ENCODE measurements around the gene MPDU1.
A peak's percentile ranks its signal among the peaks of the same experiment; 100 is the strongest.

The MPDU1 gene

DNA sequence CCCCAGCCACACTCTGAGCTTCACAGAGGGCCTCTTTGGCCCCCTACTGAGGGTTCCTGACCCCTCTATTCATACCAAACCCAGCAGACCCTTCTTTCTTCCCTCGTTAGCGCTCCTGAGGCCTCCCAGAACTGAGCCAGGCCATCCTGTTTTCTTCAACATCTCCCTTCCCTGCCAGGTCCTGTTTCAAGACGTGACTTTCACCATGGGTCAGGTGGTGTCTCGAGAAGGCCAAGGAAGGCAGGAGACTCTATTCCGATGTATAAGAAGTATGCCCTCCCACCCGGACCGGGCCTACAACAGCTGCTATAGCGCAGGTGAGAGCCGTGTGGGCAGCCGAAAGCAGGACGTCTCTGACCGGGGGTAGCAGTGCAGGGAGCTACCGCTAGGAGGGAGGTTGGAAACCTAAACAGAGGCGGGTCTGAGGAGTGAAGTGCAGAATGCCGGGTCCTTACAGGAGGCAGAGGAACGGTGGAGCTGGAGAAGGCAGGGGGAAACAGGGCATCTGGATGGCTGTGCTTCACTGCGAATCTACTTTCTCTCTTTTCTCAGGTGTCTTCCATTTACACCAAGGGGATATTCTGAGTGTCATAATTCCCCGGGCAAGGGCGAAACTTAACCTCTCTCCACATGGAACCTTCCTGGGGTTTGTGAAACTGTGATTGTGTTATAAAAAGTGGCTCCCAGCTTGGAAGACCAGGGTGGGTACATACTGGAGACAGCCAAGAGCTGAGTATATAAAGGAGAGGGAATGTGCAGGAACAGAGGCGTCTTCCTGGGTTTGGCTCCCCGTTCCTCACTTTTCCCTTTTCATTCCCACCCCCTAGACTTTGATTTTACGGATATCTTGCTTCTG lies 23.3 kb upstream of the MPDU1 start:
- DNase-seq (ENCODE audit: extremely low read depth in 1 of 2, low read depth in 1 of 2) = no peak

DNA sequence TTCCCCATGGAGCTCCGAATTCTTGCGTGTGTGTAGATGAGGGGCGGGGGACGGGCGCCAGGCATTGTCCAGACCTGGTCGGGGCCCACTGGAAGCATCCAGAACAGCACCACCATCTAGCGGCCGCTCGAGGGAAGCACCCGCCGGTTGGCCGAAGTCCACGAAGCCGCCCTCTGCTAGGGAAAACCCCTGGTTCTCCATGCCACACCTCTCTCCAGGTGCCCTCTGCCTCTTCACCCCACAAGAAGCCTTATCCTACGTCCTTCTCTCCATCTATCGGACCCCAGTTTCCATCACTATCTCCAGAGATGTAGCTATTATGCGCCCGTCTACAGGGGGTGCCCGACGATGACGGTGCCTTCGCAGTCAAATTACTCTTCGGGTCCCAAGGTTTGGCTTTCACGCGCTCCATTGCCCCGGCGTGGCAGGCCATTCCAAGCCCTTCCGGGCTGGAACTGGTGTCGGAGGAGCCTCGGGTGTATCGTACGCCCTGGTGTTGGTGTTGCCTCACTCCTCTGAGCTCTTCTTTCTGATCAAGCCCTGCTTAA lies 22.6 kb upstream of the MPDU1 start:
- DNase-seq (ENCODE audit: extremely low read depth in 1 of 2, low read depth in 1 of 2) = peak; percentile 70 to 82

DNA sequence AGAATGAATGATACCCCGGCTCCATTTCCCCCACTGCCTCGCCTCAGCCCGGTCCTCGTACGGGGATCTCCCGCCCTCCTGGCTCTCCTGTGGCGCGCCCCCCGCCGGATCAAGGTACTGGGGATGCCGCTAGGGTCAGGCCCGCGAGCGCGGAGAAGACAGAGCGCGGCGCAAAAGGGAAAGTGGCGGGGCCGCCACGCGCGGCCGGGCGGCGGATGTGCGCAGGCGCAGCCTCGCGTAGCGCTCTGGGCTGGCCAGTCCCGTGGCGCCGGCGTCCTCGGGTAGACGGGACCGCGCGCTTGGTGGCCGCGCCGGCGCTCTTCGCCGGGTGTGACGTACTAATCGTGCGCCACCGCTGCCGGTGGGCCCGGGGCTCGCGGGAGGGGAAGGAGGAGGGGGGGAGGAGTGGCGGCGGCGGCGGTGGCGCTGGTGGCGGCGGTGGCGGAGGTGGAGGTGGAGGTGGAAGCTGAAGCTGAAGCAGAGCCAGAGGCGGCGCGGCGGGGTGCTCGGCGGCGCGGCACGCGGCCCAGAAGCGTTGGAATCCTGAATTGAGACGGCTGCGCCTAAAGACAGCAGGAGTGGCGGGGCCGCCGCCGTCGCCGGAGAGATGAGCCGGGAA lies 22.0 kb upstream of the MPDU1 start, which contains the start of gene SENP3:
Gene SENP3 (plus strand): TSS at position 331 of the 619 bp plus-strand sequence. CDS start 1,158 bp downstream, outside the sequence.
- DNase-seq (ENCODE audit: extremely low read depth in 1 of 2, low read depth in 1 of 2) = peak; percentile 82 to 88

DNA sequence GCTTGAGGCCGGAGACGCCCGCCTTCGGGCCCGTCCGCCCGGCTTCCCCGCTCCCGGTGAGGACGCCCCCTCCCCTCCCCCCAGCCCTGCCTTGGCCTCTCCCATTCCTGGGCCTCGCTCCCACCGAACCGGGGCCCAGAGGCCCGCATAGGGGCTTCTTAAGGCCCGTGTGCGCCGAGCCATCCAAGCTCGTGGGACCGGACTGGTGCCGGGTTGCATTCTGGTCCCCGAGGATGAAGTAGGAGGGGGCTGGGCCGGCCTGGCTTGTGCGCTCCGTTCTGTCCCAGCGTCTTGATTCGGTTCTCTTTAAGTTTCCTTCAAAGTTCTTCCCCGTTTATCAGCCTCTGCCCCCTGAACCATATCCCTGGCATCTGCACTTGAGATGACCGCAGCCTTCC lies 21.4 kb upstream of the MPDU1 start:
- no peak for DNase-seq (ENCODE audit: extremely low read depth in 1 of 2, low read depth in 1 of 2)

DNA sequence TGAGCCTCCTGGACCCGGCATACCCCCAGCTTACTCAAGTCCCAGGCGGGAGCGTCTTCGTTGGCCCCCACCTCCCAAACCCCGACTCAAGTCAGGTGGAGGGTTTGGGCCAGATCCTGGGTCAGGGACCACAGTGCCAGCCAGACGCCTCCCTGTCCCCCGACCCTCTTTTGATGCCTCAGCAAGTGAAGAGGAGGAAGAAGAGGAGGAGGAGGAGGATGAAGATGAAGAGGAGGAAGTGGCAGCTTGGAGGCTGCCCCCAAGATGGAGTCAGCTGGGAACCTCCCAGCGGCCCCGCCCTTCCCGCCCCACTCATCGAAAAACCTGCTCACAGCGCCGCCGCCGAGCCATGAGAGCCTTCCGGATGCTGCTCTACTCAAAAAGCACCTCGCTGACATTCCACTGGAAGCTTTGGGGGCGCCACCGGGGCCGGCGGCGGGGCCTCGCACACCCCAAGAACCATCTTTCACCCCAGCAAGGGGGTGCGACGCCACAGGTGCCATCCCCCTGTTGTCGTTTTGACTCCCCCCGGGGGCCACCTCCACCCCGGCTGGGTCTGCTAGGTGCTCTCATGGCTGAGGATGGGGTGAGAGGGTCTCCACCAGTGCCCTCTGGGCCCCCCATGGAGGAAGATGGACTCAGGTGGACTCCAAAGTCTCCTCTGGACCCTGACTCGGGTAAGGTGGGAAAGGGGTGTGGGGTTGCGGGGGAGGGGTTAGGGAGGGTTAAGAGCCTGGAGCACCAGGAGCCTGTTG lies 20.4 kb upstream of the MPDU1 start:
- no peak for DNase-seq (ENCODE audit: extremely low read depth in 1 of 2, low read depth in 1 of 2)

DNA sequence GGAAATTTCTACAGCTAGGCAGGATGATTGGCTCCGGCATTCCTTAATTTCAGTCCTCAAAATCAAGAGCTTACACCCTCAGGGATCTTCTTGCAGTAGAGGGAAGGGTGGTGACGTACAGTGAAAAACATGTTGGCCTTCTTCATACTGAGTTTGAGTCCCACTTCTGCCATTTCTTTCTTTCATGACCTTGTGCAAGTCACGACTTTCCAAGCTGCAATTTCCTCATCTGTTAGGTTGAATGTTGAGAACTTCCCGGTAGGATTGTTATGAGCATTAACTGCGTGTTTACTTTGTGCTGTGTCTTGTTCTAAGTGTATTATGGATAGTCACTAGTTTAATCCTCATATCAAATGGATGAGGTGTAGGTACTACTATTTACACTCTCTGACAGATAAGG lies 14.1 kb upstream of the MPDU1 start:
- no peak for DNase-seq (ENCODE audit: extremely low read depth in 1 of 2, low read depth in 1 of 2)

DNA sequence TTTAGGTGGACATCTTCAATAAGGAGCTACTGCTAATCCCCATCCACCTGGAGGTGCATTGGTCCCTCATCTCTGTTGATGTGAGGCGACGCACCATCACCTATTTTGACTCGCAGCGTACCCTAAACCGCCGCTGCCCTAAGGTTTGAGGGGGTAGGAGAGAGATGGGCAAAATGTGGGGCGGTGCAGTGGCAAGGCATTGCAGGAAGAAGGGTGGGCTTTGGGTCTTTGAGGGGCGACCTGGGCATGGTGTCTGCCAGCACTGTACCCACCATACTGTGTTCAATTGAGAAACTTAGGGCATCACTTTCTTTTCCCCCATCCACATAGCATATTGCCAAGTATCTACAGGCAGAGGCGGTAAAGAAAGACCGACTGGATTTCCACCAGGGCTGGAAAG lies 13.3 kb upstream of the MPDU1 start:
- DNase-seq (ENCODE audit: extremely low read depth in 1 of 2, low read depth in 1 of 2) = no peak

DNA sequence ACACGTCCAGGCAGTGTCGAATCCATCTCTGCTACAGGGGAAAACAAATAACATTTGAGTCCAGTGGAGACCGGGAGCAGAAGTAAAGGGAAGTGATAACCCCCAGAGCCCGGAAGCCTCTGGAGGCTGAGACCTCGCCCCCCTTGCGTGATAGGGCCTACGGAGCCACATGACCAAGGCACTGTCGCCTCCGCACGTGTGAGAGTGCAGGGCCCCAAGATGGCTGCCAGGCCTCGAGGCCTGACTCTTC lies 11.4 kb upstream of the MPDU1 start:
- peak in 1 of 2 donors; percentile 99 for DNase-seq (ENCODE audit: extremely low read depth in 1 of 2, low read depth in 1 of 2)

DNA sequence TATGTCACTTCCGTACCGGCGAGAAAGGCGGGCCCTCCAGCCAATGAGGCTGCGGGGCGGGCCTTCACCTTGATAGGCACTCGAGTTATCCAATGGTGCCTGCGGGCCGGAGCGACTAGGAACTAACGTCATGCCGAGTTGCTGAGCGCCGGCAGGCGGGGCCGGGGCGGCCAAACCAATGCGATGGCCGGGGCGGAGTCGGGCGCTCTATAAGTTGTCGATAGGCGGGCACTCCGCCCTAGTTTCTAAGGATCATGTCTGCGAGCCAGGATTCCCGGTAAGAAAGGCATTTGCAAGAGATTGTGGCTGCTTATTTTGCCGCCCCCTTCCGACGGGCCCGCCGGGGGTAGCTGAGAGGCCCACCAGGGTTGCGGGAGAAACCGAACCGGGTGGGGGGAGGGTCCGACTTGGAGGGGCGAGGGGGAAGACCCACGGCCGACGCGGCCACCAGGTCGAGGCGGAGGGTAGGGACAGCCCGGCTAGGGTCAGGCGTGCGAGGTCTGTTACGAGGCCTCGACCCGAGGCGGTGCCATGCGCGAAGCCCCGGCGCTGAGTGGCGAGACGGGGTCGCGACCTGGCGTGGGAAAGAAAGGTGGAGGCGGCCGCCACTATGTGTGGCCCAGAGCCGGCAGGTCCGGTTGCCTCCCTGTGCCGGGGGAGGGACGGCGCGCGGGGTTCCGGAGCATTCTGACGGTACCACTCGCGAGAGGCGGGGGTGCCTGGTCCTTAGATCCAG lies 10.9 kb upstream of the MPDU1 start:
- peak in 1 of 2 donors; percentile 99 for DNase-seq (ENCODE audit: extremely low read depth in 1 of 2, low read depth in 1 of 2)

DNA sequence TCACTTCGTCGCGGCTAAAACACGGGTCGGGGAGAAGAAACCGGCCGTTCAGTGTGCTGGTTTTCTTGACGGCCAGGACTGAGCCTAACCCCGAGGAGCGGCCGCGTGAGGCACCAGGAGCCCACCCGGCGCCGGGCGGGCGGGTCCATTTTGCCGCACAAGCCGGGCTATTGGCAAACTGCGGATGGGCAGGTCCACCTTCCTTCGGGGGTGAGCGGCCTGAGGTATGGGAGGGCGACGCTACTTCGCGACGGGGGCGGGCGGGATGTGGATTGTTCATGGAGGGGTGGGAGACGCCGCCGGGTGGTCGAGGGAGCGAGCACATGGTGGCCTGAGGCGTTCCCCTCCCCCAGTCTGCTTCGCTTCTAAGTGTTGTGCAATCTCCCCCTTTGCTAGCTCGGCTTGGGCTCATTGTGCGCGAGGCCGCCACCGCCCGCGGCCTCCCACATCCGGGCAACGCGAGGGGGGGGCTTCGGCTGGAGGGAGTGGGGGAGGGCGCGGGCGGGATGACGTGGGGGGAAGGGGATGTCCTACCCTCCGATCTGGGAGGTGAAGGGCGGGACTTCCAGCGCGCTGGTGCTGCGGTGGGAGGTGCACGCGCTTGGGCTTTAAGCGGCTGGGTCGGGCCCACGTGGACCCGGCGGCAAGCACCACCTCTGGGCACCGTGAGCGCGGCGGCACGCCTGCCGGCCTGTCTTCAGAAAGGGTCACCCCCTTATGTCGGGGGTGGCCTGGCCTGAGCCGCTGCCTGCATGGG lies 10.2 kb upstream of the MPDU1 start:
- peak; percentile 80 to 84 for DNase-seq (ENCODE audit: extremely low read depth in 1 of 2, low read depth in 1 of 2)

DNA sequence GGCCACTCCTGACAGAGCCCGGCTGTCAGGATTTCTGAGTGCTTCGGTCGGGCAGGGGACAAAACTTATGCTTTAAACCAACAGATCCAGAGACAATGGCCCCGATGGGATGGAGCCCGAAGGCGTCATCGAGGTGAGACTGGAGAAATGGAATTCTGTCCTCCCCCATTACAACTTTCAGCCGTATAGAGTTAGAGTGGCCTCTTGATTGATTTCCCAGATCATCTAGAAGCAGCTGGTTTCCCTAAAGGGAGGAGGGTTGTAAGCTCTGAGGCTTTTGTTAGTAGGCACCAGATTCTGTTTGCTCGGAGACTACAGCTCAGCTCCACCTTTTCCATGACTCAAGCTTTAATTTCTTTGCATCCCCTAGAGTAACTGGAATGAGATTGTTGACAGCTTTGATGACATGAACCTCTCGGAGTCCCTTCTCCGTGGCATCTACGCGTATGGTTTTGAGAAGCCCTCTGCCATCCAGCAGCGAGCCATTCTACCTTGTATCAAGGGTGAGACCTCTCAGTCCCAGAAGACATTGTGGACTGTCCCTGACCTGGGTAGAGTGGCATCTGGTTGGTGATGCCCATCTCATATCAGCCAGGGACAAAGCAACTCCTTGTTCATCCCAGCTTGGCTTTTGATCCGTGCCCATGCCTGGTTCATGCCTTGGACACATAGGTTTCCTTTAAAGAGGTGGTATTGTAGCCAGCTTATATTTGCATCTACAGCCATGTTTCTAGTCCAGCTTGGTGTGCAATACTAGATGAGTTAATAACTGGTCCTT lies 9.3 kb upstream of the MPDU1 start:
- no peak for DNase-seq (ENCODE audit: extremely low read depth in 1 of 2, low read depth in 1 of 2)

DNA sequence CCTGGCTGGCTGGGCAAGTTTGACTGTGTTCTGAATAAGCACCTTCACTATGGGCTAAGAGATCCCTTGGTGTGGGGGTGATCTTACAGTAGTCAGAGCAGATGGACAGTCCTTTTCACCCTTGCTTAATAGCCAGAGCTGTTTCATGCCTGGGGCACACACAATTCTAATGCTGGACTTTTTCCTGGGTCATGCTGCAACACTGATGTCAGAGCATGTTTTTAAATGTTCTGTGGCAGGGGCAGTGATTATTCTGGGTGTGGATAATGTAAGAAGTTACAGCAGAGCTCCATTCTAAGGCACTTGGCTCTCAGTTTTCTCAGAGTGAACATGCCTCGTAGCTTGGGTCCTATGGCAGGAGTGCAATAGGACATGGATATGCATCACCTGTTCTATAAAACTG lies 8.2 kb upstream of the MPDU1 start:
- DNase-seq (ENCODE audit: extremely low read depth in 1 of 2, low read depth in 1 of 2) = no peak

DNA sequence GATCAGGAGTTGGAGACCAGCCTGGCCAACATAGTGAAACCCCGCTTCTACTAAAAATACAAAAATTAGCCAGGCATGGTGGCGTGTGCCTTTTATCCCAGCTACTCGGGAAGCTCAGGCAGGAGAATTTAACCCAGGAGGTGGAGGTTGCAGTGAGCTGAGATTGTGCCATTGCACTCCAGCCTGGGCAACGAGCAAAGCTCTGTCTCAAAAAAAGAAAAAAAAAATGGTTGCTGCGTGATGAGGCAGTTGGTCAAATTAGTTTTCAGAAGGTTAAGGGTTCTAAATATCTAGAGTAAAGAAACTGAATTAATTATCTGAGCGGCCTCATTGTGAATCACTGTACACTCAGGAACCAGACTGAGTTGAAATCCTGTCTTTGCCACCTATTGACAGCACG lies 7.7 kb upstream of the MPDU1 start:
- DNase-seq (ENCODE audit: extremely low read depth in 1 of 2, low read depth in 1 of 2) = no peak

DNA sequence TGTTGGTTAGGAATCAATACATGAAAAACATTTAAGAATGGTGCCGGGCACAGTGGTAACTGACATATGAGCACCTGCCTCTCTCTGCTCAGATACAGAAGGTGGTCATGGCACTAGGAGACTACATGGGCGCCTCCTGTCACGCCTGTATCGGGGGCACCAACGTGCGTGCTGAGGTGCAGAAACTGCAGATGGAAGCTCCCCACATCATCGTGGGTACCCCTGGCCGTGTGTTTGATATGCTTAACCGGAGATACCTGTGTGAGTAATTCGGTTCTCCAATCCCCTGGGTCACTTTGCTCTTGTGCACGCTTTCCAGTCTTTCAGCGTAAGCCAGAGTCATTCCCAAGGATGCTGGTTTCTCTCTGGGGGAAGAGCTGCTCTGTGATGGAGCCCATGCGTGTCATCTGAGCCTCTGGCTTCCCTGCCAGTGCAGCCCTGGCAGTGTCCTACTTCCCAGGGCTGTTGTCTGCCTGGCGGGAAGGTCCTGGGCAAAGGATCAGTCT lies 7.2 kb upstream of the MPDU1 start:
- no peak for DNase-seq (ENCODE audit: extremely low read depth in 1 of 2, low read depth in 1 of 2)

DNA sequence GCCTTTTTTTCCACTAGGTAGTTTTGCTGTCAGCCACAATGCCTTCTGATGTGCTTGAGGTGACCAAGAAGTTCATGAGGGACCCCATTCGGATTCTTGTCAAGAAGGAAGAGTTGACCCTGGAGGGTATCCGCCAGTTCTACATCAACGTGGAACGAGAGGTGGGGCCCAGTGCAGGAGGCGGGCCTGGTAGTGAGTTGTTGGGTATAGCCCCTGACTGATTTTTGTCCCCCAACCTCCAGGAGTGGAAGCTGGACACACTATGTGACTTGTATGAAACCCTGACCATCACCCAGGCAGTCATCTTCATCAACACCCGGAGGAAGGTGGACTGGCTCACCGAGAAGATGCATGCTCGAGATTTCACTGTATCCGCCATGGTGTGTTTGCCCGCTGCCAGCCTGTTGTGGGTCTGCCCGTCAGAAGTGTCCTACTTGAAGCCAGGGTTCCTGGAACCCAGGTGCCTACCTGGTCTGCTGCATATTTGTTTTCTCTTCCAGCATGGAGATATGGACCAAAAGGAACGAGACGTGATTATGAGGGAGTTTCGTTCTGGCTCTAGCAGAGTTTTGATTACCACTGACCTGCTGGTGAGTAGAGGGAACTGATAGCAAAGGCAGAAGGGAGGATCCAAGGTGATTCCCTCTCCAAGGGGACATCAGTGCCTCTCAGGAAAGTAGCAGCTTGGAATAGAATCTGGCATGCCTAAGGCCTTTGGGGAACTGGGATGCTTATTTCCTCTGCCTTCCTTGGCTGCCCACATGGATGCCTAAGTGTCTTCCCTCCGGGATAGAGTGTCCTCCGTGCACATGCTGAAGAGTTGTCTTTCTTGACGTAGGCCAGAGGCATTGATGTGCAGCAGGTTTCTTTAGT lies 6.1 kb upstream of the MPDU1 start:
- no peak for DNase-seq (ENCODE audit: extremely low read depth in 1 of 2, low read depth in 1 of 2)

DNA sequence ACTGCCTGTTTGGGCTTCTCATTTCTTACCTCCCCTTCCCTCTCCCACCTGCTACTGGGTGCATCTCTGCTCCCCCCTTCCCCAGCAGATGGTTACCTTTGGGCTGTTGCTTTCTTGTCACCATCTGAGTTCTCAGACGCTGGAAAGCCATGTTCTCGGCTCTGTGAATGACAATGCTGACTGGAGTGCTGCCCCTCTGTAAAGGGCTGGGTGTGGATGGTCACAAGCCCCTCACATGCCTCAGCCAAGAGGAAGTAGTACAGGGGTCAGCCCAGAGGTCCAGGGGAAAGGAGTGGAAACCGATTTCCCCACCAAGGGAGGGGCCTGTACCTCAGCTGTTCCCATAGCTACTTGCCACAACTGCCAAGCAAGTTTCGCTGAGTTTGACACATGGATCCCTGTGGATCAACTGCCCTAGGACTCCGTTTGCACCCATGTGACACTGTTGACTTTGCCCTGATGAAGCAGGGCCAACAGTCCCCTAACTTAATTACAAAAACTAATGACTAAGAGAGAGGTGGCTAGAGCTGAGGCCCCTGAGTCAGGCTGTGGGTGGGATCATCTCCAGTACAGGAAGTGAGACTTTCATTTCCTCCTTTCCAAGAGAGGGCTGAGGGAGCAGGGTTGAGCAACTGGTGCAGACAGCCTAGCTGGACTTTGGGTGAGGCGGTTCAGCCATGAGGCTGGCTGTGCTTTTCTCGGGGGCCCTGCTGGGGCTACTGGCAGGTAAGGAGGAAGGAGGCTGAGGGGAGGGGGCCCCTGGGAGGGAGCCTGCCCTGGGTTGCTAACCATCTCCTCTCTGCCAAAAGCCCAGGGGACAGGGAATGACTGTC lies 4.4 kb upstream of the MPDU1 start, which contains the start of gene CD68:
Gene CD68 (plus strand): TSS at position 638 of the 833 bp plus-strand sequence. CDS start 40 bp downstream, at position 678.
- DNase-seq (ENCODE audit: extremely low read depth in 1 of 2, low read depth in 1 of 2) = peak; percentile 57 to 80
